IPS DF 4.7 (cell line): ENCODE measurements around the gene P2RY13.

Experiments
- DNase-seq: peaks from one replicate; pipeline ENCODE4 v3.0.0-alpha.2; 2013; ENCODE audit warnings: low spot score; ENCODE audit errors: extremely low read depth

P2RY13 gene

DNA sequence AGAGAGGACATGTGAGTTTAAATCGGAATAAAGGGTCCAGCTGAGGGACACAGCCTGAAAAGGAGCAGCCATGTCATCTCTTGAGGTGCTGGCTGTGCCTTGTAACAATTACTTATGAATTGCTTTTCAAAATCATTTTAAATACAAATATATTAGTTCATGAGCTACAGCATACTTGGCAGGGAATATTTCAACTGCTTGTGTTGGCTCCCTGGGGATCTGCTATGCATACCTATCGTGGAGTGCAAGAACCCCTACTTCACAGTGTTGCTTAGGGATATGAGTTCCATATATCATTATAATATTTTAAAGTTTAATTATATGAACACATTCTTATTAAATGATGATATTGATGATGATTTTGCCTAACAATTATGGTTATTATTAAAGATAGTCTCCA, 31.9 kb downstream of the P2RY13 start:
- no peak for DNase-seq

DNA sequence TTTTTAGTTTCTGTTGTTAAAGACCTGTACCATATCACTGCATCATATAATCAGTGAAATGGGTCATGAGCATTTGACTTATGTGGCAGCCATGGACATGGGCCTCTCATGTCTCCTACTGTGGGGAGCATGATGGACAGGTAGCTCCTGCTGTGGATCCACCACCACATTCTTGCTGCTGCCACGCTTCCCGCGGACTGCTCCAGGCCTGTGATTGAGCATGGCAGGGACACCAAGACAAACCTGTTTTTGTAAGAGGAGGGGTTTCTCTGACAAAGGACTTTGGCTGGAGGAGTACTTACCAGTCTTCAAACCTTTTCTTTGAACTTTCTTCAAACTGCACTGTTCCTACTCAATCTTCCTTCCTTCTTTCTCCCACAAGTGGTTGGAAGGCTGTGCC, 33.1 kb downstream of the P2RY13 start:
- no peak for DNase-seq

DNA sequence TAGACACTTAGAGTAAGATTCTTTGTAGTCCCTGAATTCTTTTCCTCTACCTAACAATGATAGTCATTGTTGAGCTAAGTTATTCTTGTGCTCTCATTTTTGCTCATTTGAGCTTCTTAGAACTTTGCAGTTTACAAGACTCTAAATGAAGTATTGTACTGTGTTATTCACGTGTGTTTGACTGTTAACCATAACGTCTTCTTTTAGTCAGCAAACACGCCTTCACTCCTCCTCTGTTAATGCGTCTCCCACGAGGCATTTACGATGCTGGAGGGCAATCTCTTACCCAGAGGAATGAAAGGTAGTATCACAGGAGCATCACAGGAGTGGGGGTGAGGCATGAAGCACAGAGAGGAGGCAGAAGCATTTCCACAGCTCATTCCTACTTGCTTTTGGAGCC, 36.2 kb downstream of the P2RY13 start:
- DNase-seq, result no peak

DNA sequence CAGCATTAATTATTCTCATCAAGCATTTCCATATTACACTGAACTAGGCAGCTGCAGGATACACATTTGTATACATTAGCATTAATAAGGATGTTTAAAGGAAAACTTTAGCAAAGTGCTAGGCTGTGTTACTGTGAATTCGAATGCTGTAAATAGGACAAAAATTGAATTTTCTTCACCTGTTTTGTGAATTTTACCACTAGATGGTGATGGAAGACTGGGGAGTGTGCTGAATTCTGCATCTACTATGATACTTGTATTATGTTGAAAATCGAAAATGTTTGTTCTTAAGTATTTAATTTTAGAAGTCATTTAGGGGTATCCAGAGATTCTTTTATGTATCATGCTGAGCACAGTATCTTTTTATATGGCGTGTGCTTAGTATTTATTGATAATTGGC, 38.7 kb downstream of the P2RY13 start:
- DNase-seq, result no peak

DNA sequence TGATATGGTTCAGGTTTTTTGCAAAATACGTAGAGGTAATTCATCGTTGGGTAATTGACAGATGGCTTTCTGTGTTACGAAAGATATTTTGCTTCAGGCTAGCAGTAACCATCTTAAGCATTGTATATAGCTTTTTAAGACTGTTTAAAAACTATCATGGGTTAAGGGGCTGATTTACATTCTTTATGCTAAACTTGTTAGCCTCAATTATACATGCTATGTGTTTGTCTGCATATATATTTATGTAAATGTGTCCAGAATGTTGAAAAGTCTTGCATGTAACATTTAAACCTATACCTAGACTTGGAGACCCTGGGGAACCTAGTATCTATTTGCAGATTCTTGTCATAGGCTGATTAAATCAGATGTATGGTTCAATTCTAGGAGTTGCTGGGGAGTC, 39.9 kb downstream of the P2RY13 start:
- DNase-seq, result no peak

DNA sequence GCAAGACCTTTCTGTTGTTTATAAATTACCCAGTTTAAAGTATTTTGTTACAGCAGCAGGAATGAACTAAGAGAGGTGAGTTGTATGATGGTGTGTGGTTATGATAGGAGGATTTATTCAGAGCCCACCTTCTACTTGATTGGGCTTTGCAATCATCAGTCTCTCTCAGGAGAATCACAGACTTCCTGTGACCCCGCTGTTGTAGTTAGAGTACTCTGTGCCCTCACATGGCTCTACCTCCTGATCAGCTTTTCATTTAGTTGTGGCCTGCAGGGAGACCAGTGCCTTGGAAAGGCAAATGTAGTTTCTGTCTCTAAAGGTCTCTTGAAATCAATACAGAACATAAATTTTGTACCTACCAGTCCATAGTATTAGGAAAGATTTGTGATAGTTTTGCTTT, 43.4 kb downstream of the P2RY13 start:
- DNase-seq, result no peak

DNA sequence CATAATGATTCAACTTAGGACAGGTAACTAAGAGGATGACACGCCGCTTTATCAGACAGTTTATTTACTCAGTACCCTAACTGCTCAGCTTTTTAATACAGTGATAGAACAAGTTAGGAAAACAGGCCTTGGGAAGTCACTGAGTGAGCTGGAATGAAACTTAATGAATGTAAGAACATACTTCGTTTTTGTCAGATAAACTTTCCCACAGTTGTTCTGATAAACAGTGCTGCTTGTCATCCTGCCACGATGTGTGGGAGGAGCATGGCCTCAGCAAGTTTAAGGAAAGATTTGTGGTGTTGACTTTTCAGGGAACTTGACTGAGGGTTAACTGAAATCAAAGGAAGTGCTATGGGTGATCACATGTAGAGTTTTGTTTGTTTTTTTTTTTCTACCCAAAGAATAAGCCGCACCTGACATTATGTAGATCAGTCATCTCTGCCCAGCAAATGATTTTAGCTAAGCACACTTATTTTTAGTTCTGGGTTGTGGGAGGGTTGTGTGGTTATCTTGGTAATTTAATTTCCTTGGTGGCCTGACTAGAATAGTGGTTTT, 45.4 kb downstream of the P2RY13 start:
- DNase-seq, result no peak

DNA sequence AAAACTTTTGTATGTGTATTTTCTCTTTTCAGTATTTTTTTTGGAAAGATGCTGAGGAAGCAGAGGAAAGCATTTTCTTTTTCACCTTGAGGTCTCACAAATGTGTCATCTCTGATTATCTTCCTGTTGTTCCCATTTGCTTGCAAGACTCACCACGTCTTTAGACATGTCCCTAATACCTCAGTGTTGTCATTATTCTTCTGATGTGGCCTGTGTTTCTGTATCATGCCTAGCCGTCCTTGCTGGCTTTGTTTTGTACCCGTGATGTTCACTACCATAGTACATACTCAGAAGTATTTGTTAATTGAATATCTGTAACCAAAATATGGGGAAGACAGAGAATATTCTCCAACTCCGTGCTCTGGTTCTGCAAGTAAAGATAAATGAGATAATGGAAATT, 46.0 kb downstream of the P2RY13 start:
- no peak for DNase-seq

DNA sequence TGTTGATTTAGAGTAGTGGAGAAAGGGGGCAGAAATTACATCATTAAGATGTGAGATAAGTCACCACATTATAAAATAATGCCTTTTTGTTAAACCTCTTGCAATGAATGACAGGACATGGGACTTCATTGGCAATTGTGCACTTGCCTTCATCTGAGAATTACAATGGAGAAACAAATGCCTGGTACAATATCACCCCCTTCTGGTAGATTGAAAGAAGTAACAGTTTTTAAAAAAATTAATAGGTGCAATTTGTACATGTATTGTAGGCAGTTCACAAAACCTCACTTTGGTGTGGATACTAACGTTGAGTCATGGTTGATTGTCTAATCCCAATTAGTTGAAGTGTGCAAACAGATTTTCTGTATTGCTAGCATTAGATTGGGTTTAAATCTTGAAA, 46.4 kb downstream of the P2RY13 start:
- no peak for DNase-seq

DNA sequence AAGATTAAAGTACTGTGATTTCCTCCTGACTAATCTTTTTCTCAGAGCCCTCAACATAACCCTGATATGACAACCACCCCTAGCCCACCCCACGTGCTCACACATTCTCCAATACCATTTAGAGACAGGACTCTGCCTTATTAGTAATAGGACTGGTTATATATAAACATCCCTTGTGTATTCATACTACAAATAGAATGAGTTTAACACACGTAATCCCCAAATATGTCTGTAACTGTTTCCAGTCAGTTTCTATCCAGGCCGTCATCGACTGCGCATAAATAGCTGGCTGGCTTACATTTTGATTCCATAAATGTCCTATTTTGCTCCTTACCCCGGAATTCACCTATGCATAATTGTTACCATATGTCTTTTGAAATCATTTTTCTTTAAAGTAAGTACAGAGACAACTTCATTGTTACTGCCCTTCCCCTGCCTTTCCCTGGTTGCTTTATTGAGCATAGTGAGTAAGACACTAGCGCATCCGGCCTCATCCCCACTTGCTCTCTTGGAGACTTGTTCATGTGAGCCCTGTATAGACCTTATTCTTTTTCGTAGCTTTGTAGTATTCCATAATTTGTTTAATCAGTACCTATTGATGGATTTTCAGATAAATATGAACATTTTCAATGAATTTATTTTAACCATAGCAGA, 47.6 kb downstream of the P2RY13 start:
- DNase-seq, result no peak

DNA sequence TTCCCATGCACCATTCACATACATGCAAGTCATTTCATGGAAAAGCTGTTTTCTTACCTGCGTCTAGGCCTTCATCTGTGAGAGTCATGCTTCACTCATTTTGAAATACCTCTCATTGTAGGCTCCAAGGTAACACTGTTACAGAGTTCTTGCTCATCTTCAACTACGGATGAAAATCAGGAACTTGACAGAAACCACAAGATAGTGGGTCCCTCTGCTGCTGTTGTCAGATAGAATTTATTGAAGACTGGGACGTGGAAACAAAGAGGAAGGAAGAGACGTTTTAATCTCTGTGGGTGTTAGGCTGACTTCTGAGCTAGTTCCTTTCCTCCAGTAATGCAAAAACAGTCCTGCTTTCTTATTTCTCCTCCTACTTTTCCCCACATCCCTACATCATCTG, 51.1 kb downstream of the P2RY13 start, which contains the start of gene P2RY14:
TSS of gene P2RY14 (minus strand) at position 313 of the 400 bp plus-strand sequence. CDS start 64,226 bp downstream, outside the sequence.
- no peak for DNase-seq

DNA sequence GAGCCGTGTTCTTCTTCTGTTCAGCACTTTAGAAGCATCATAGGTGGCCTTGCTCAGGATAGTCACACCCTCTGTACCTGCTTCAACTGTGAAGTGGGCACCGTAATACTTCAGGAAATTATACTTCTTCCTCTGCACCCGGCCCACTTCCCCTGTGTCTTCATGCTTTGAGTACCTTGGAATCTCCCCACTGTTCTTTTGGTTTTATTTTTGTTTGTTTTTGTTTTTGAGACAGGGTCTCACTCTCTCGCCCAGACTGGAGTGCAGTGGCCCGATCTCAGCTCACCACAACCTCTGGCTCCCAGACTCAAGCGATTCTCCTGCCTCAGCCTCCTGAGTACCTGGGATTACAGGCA, 52.7 kb downstream of the P2RY13 start:
- DNase-seq, result no peak
